Vagina (tissue), 2 donors: ENCODE measurements around the gene MSLN. TPM values are rescaled to one million over a fixed set of nuclear protein-coding genes. Genes with fewer than 3 reads are reported as not detected.

ENCODE experiments used
- DNase-seq, 2 donors: peaks; one replicate each; pipeline ENCODE4 v3.0.0-alpha.2; 2017; ENCODE audit errors: extremely low spot score in 2 of 2
- H3K27ac ChIP-seq: fragments of 200-600 bp; sonication (generic); one replicate; pipeline ENCODE4 v1.5.1; 2019
- H3K27me3 ChIP-seq: fragments of 200-600 bp; sonication (generic); one replicate; pipeline ENCODE4 v1.5.1; 2019
- H3K36me3 ChIP-seq, 2 donors: fragments of 200-600 bp; sonication (generic); one replicate each; pipeline ENCODE4 v1.5.1; 2017 to 2019
- H3K4me1 ChIP-seq: fragments of 200-600 bp; sonication (generic); one replicate; pipeline ENCODE4 v1.5.1; 2019
- H3K4me3 ChIP-seq, 2 donors: fragments of 200-600 bp; sonication (generic); 1 replicate in 1 of 2; 2 replicates in 1 of 2; pipeline ENCODE4 v1.5.1; 2016 to 2019
- H3K9me3 ChIP-seq: fragments of 200-600 bp; sonication (generic); one replicate; pipeline ENCODE4 v1.5.1; 2019
- CTCF ChIP-seq, 3 experiments: fragments of 450-650 bp in 2 of 3; fragments of 200-600 bp in 1 of 3; sonication (generic) in 1 of 3; IDR thresholded peaks; one replicate each; pipeline ENCODE4 v1.5.1; 2017 to 2019; ENCODE audit warnings: antibody characterized with exemption in 3 of 3, mild to moderate bottlenecking in 2 of 3, moderate library complexity in 2 of 3
- POLR2A ChIP-seq, 2 donors: fragments of 450-650 bp; IDR thresholded peaks; one replicate each; pipeline ENCODE4 v1.6.1; 2017; ENCODE audit warnings: antibody characterized with exemption in 2 of 2, mild to moderate bottlenecking in 2 of 2, moderate library complexity in 2 of 2
- POLR2AphosphoS5 ChIP-seq, 2 donors: sonication (generic); formaldehyde crosslinking; IDR thresholded peaks; one replicate each; pipeline ENCODE4 v1.9.0; 2017; ENCODE audit warnings: antibody characterized with exemption in 2 of 2, mild to moderate bottlenecking in 2 of 2, low read depth in 1 of 2; ENCODE audit not compliant: insufficient read depth in 1 of 2
- intact Hi-C: fragments of 100-400 bp; cut with DNase I; formaldehyde crosslinking; loops from one replicate; pipeline ENCODE4 v1.15.1; 2023
- total RNA-seq: library from RNA; depleted of rRNA; stranded (reverse); fragments of >200 nt; gene quantifications from one replicate; pipeline ENCODE4 v1.2.3, GENCODE V29; 2016

MSLN gene
- total RNA-seq, 1 donor from 2014 or later = not detected

DNA sequence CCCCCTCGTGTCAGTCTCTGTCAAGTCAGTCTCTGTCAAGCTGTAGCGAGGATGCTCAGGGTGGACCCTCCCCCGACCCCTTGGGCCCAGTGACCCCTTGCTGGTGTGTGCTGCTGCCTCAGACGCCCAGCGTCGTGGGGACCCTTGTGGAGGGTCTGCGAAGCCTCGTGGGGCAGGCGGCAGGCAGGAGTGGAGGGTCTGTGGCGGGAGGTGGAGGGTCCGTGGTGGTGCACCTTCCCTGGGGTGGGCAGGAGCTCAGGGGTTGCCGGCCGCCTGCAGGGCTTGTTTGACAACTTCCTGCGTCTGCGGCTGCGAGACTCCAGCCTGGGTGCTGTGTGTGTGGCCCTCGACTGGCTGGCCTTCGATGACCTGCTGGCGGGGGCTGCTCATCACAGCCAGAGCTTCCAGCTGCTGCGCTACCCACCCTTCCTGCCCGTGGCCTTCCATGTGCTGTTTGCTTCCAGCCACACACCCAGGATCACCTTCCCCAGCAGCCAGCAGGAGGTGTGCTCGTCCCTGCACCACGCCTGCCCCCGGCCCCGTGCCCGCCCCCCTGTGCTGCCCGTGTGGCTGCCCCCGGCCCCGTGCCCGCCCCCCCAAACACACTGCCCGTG, 34.4 kb downstream of the MSLN start:
- Histone ChIP-seq H3K4me1 (no peaks in the 10 kb centered on the region), H3K9me3 (no peaks in the 10 kb centered on the region)
- intact Hi-C loops = no loop called here

GRCh38 chr16:795580-796229, 35.2 kb downstream of the MSLN start:
- Histone ChIP-seq H3K4me3 (no peak overlapping the region), H3K4me1 (no peaks in the 10 kb centered on the region), H3K36me3 (no peaks in the 10 kb centered on the region), H3K27me3 (no peaks in the 10 kb centered on the region), H3K9me3 (no peaks in the 10 kb centered on the region), H3K27ac (no peak overlapping the region)
- no peak for DNase-seq
- intact Hi-C loops = no loop called here
- no peak for TF ChIP-seq POLR2A (IDR thresholded peaks at IDR 0.05)

More for the DNA sequence above, 34.4 kb downstream of the MSLN start:
- Histone ChIP-seq H3K36me3 (no peaks in the 10 kb centered on the region), H3K4me3 (no peak overlapping the region), H3K27ac (no peak overlapping the region), H3K27me3 (no peaks in the 10 kb centered on the region)
- TF ChIP-seq CTCF (IDR thresholded peaks at IDR 0.05) = no peak
- no peak for TF ChIP-seq POLR2A (IDR thresholded peaks at IDR 0.05)
- TF ChIP-seq POLR2AphosphoS5 (IDR thresholded peaks at IDR 0.05; ENCODE audit: insufficient read depth in 1 of 2, low read depth in 1 of 2) = no peak
- no peak for DNase-seq

DNA sequence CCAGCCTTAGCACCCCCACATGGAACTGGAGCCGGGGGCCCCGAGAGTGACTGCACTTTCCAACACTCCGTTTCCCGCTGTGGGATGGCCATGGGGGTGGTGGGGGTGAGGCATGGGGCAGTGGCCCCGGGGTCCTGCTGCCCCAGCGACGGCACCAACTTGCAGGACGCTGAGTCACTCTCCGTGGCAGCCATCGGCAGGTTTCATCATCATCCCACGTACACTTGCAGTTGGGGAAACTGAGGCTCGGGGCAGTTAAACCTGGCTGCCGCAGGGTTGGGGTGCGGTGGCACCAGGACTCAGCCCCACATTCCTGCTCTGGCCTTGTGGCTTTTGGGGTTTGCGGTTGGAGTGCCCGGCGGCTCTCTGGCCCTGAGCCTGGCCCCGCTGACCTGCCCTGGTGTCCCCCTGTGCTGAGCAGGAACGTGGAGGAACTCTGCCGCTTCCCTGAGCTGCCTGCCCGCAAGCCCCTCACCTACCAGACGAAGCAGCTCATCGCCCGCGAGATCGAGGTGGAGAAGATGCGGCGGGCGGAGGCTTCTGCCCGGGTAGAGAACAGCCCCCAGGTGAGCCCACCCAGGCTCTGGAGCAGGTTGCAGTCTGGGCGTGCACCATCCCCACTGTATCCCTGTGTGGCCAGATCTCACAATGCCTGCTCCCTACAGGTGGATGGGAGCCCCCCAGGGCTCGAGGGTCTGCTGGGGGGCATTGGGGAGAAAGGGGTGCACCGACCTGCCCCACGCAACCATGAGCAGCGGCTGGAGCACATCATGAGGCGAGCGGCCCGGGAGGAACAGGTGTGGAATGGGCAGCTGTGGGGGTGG, 36.0 kb downstream of the MSLN start:
- H3K36me3 ChIP-seq = no peaks in the 10 kb centered on the region
- no peaks in the 10 kb centered on the region for H3K9me3 ChIP-seq
- no peaks in the 10 kb centered on the region for H3K27me3 ChIP-seq
- no peaks in the 10 kb centered on the region for H3K4me1 ChIP-seq
- no peak overlapping the region for H3K27ac ChIP-seq
- intact Hi-C loops = no loop called here
- TF ChIP-seq CTCF (IDR thresholded peaks at IDR 0.05) = no peak
- no peak for TF ChIP-seq POLR2AphosphoS5 (IDR thresholded peaks at IDR 0.05; ENCODE audit: insufficient read depth in 1 of 2, low read depth in 1 of 2)
- no peak for TF ChIP-seq POLR2A (IDR thresholded peaks at IDR 0.05)
- no peak overlapping the region for H3K4me3 ChIP-seq
- no peak for DNase-seq

DNA sequence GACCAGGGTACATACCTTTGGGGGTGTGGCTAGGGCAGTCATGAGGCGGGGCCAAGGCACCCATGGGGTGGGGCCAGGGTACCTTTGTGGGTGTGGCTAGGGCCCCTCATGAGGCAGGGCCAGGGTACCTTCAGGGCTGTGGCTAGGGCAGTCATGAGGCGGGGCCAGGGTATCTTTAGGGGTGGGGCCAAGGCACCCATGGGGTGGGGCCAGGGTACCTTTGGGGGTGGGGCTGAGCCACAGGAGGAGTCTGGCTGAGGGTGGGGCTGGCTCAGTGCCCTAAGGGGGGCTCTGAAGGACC, 36.5 kb downstream of the MSLN start:
- H3K27me3 ChIP-seq = no peaks in the 10 kb centered on the region
- TF ChIP-seq POLR2AphosphoS5 (IDR thresholded peaks at IDR 0.05; ENCODE audit: insufficient read depth in 1 of 2, low read depth in 1 of 2) (no peak), POLR2A (IDR thresholded peaks at IDR 0.05) (no peak), CTCF (IDR thresholded peaks at IDR 0.05) (no peak)
- intact Hi-C loops = no loop called here

DNA sequence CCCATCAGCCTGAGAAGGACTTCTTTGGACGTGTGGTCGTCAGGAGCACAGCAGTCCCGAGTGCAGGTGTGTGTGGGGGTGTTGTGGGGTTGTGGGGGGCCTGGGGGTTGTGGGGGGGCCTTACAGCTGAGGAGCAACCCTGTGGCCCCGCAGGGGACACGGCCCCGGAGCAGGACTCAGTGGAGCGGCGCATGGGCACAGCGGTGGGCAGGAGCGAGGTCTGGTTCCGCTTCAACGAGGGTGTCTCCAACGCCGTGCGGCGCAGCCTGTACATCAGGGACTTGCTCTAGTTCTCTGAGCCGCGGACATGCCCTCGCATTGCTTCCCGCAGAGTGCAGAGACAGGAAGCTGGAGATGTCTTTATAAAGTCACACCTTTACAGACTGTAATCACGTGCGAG, 37.2 kb downstream of the MSLN start:
- TF ChIP-seq POLR2A (IDR thresholded peaks at IDR 0.05) = no peak
- TF ChIP-seq POLR2AphosphoS5 (IDR thresholded peaks at IDR 0.05; ENCODE audit: insufficient read depth in 1 of 2, low read depth in 1 of 2) = no peak
- TF ChIP-seq CTCF (IDR thresholded peaks at IDR 0.05) = no peak
- Histone ChIP-seq H3K27me3 (no peaks in the 10 kb centered on the region), H3K9me3 (no peaks in the 10 kb centered on the region), H3K4me1 (no peaks in the 10 kb centered on the region), H3K36me3 (no peaks in the 10 kb centered on the region), H3K27ac (no peak overlapping the region), H3K4me3 (no peak overlapping the region)
- no peak for DNase-seq
- intact Hi-C loops = no loop called here

More for the DNA sequence above, 36.5 kb downstream of the MSLN start:
- no peaks in the 10 kb centered on the region for H3K9me3 ChIP-seq
- no peaks in the 10 kb centered on the region for H3K36me3 ChIP-seq
- H3K27ac ChIP-seq = no peak overlapping the region
- no peaks in the 10 kb centered on the region for H3K4me1 ChIP-seq
- H3K4me3 ChIP-seq = no peak overlapping the region
- no peak for DNase-seq
